Transverse colon (tissue), 4 donors: ENCODE data around the gene STYK1. TPM values are rescaled to one million over a fixed set of nuclear protein-coding genes. Genes with fewer than 3 reads are reported as not detected.
"Not testable (repeated sequence)": the region's sequence is repeated elsewhere in the genome, so short reads cannot be mapped to it uniquely, and the experiment has no call there.

Experiments used
- DNase-seq: peaks from one replicate; pipeline ENCODE4 v3.0.0-alpha.2; 2019
- H3K27ac ChIP-seq, 4 donors: fragments of 200-600 bp; sonication (generic); 2 replicates each; pipeline ENCODE4 v1.5.1; 2016 to 2018; ENCODE audit warnings: inconsistent platforms in 4 of 4
- H3K27me3 ChIP-seq: fragments of 200-600 bp; sonication (generic); 2 replicates; pipeline ENCODE4 v1.5.1; 2017; ENCODE audit warnings: inconsistent platforms
- H3K36me3 ChIP-seq, 4 donors: fragments of 200-600 bp; sonication (generic); 2 replicates each; pipeline ENCODE4 v1.5.1; 2017 to 2019; ENCODE audit warnings: inconsistent platforms in 4 of 4
- H3K4me1 ChIP-seq, 4 donors: fragments of 200-600 bp; sonication (generic); 2 replicates each; pipeline ENCODE4 v1.5.1; 2017 to 2020; ENCODE audit warnings: inconsistent platforms in 4 of 4
- H3K4me3 ChIP-seq, 4 donors: fragments of 200-600 bp; sonication (generic); 1 replicate in 1 of 4; 2 replicates in 3 of 4; pipeline versions ENCODE4 v1.5.1 to v1.6.1; 2017 to 2019; ENCODE audit warnings: inconsistent platforms in 4 of 4
- H3K9me3 ChIP-seq, 2 donors: fragments of 200-600 bp; sonication (generic); 2 replicates each; pipeline ENCODE4 v1.5.1; 2017 to 2019; ENCODE audit warnings: inconsistent platforms in 2 of 2
- EP300 ChIP-seq: sonication (generic); formaldehyde crosslinking; IDR thresholded peaks from one replicate; pipeline ENCODE4 v1.6.1; 2017; ENCODE audit warnings: antibody characterized with exemption, low read depth
- POLR2A ChIP-seq: fragments of 450-650 bp; IDR thresholded peaks from one replicate; pipeline ENCODE4 v1.6.1; 2016; ENCODE audit warnings: antibody characterized with exemption, mild to moderate bottlenecking, moderate library complexity
- POLR2AphosphoS5 ChIP-seq, 3 donors: sonication (generic); formaldehyde crosslinking; IDR thresholded peaks; one replicate each; pipeline ENCODE4 v1.6.1; 2016; ENCODE audit warnings: antibody characterized with exemption in 3 of 3
- WGBS, 2 donors: methylation state at CpG; one replicate each; pipeline ENCODE4 v1.1.5; 2018; ENCODE audit warnings: low coverage in 1 of 2; 5-methylcytosine and 5-hydroxymethylcytosine counted together
- in situ Hi-C, 4 donors: fragments of 200-750 bp; cut with MboI; loops; one replicate each; pipeline versions ENCODE4 v1.15.0 to v1.15.1; 2017; ENCODE audit warnings: low sequenced_read_pairs in 3 of 4, low pct_ligation_motif_present in 1 of 4, low pct_unique_long_range_greater_than_20kb in 1 of 4
- intact Hi-C: fragments of 100-400 bp; cut with DNase I; formaldehyde crosslinking; loops from one replicate; pipeline ENCODE4 v1.15.1; 2023; ENCODE audit warnings: low total_unique reads
- total RNA-seq, 4 donors: library from RNA; depleted of rRNA; stranded (reverse); fragments of >200 nt; gene quantifications; one replicate each; pipeline ENCODE4 v1.1.0, GENCODE V29; 2016
- TF ChIP-seq, protein P1 (sequence below), 5 experiments: fragments of 200-600 bp in 3 of 5; fragments of 450-650 bp in 2 of 5; sonication (generic) in 3 of 5; IDR thresholded peaks; 1 replicate in 2 of 5; 2 replicates in 3 of 5; pipeline ENCODE4 v1.5.1; 2016 to 2017; ENCODE audit warnings: antibody characterized with exemption in 5 of 5, inconsistent platforms in 3 of 5, mild to moderate bottlenecking in 2 of 5, moderate library complexity in 1 of 5

Gene STYK1
- total RNA-seq, 4 donors from 2014 or later = 8.4 to 41.6 (median 19.2) TPM

DNA sequence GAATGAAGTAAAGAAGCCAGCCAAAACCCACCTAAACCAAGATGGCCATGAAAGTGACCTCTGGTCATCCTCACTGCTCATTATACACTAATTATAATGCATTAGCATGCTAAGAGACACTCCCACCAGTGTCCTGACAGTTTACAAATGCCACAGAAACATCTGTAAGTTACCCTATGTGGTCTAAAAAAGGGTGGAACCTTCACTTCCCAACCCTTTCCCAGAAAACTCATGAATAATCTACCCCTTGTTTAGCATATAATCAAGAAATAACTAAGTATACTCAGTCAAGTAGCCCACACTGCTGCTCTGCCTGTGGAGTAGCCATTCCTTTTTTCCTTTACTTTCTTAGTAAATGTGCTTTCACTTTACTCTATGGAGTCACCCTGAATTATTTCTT lies 19.8 kb downstream of the STYK1 start:
- Histone ChIP-seq H3K4me1 (peaks cover 0 to 22% (median 9%) of the 10 kb centered on the region in 4 donors), H3K36me3 (no peaks in the 10 kb centered on the region), H3K27me3 (no peaks in the 10 kb centered on the region), H3K27ac (no peak overlapping the region), H3K4me3 (no peak overlapping the region), H3K9me3 (no peaks in the 10 kb centered on the region)
- no peak for DNase-seq
- TF ChIP-seq POLR2AphosphoS5 (IDR thresholded peaks at IDR 0.05) (no peak), EP300 (no peak), POLR2A (no peak)
- TF ChIP-seq, protein P1, sequence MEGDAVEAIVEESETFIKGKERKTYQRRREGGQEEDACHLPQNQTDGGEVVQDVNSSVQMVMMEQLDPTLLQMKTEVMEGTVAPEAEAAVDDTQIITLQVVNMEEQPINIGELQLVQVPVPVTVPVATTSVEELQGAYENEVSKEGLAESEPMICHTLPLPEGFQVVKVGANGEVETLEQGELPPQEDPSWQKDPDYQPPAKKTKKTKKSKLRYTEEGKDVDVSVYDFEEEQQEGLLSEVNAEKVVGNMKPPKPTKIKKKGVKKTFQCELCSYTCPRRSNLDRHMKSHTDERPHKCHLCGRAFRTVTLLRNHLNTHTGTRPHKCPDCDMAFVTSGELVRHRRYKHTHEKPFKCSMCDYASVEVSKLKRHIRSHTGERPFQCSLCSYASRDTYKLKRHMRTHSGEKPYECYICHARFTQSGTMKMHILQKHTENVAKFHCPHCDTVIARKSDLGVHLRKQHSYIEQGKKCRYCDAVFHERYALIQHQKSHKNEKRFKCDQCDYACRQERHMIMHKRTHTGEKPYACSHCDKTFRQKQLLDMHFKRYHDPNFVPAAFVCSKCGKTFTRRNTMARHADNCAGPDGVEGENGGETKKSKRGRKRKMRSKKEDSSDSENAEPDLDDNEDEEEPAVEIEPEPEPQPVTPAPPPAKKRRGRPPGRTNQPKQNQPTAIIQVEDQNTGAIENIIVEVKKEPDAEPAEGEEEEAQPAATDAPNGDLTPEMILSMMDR (IDR thresholded peaks at IDR 0.05) = no peak
- in situ Hi-C loops = no loop called here
- intact Hi-C loops = no loop called here

DNA sequence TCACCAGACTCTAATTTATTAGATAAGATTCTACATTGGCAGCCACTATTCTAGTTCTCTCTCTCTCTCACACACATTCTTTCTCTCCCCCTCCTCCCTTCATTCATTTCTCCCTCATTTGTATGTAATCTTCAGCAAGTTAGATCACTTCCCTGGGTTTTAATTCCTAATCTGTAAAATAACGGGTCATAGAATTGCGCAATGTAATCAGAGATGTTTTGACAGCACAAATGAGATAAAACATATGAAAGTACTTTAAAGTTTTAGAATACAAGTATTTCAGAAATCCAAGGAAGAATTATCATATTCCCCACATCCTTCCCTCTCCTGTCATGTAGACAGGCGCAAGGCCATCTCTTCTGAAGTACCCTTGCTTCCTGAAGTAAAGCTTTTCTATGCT lies 21.7 kb downstream of the STYK1 start:
- no peak overlapping the region for H3K4me3 ChIP-seq
- intact Hi-C loops = no loop called here
- in situ Hi-C loops = no loop called here
- no peak for TF ChIP-seq POLR2A
- TF ChIP-seq POLR2AphosphoS5 (IDR thresholded peaks at IDR 0.05) = no peak
- TF ChIP-seq, protein P1 (IDR thresholded peaks at IDR 0.05) = no peak
- no peak for TF ChIP-seq EP300
- peaks cover 0 to 2% of the 10 kb centered on the region in 2 donors for H3K9me3 ChIP-seq
- H3K4me1 ChIP-seq = peaks cover 0 to 22% (median 9%) of the 10 kb centered on the region in 4 donors
- no peaks in the 10 kb centered on the region for H3K36me3 ChIP-seq
- 67 to 70% methylated on average over 3 of the region's 3 CpGs for WGBS, 2 donors
- peak overlapping the region in 3 of 4 donors; percentile 44 to 58 (median 49) for H3K27ac ChIP-seq
- DNase-seq = no peak
- H3K27me3 ChIP-seq = no peaks in the 10 kb centered on the region

DNA sequence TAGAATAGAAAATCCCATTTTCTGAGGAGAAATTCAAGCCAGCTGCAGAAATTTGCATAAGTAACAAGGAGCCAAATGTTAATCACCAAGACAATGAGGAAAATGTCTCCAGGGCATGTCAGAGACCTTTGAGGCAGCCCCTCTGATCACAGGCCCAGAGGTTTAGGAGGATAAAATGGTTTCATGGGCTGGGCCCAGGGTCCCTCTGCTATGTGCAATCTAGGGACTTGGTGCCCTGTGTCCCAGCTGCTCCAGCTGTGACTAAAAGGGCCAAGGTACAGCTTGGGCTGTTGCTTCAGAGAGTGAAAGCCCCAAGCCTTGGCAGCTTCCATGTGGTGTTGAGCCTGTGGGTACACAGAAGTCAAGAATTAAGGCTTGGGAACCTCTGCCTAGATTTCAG lies 27.3 kb downstream of the STYK1 start:
- in situ Hi-C loops, DNase-seq, H3K36me3 ChIP-seq, intact Hi-C loops, H3K4me3 ChIP-seq, H3K27ac ChIP-seq, H3K27me3 ChIP-seq: not testable (repeated sequence)
- peaks cover 0 to 25% (median 3%) of the 10 kb centered on the region in 4 donors for H3K4me1 ChIP-seq
- peaks cover 10 to 17% of the 10 kb centered on the region in 2 donors for H3K9me3 ChIP-seq

DNA sequence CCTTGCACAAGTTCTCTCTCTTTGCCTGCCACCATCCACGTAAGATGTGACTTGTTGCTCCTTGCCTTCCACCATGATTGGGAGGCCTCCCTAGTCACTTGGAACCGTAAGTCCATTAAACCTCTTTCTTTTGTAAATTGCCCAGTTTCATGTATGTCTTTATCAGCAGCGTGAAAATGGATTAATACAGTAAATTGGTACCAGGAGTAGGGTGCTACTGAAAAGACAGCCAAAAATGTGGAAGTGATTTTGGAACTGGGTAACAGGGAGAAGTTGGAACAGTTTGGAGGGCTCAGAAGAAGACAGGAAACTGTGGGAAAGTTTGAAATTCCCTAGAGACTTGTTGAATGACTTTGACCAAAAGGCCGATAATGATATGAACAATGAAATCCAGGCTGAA lies 27.9 kb downstream of the STYK1 start:
- Histone ChIP-seq H3K4me1 (peaks cover 0 to 26% (median 2%) of the 10 kb centered on the region in 4 donors), H3K27ac (no peak overlapping the region), H3K36me3 (no peaks in the 10 kb centered on the region), H3K27me3 (no peaks in the 10 kb centered on the region), H3K9me3 (peaks cover 10 to 17% of the 10 kb centered on the region in 2 donors), H3K4me3 (no peak overlapping the region)
- in situ Hi-C loops = no loop called here
- DNase-seq = no peak
- intact Hi-C loops = no loop called here
- TF ChIP-seq, protein P1 (IDR thresholded peaks at IDR 0.05) = no peak
- TF ChIP-seq POLR2AphosphoS5 (IDR thresholded peaks at IDR 0.05) (no peak), POLR2A (no peak), EP300 (no peak)
- 48 to 50% methylated on average over 4 of the region's 4 CpGs for WGBS, 2 donors

DNA sequence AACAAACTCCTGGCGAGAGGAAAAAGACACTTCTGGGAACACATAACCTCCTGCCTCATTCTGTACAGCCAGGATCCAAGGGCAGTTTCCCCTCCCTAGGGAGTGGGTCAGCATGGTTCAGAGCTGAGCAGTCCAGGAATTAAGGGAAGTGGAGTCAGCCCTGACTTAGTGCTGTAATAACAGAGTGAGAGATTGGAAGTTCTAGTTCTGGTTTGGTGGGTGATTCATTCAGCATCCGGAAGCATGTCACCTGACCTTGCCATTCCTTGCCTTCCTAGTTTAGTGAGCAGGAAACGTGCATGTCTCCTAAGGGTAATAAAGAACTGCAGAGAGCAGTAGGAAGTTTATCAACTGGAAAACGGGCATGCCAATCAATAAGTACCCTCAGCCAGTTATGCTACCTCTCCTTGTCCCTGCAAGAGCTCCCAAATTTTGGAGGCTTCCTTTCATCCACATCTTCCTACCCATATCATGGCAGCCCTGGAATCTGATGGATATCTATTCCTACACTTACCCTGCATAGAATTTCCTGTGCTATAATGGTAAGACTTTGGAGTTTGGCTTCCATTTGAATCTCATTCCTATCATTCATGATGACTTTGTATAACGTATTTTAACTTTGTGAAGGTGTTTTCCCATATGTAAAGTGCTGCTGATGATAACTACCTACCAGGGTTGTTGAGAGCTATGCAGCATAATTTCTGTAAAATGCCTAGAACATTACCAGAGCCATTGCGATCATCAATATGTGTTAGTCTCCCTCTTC lies 31.9 kb downstream of the STYK1 start:
- Histone ChIP-seq H3K4me3 (no peak overlapping the region), H3K27me3 (no peaks in the 10 kb centered on the region), H3K36me3 (no peaks in the 10 kb centered on the region), H3K27ac (peak overlapping the region; percentile 59 to 71 (median 60)), H3K9me3 (peaks cover 4 to 15% of the 10 kb centered on the region in 2 donors), H3K4me1 (peaks cover 3 to 43% (median 15%) of the 10 kb centered on the region in 4 donors)
- in situ Hi-C loops = no loop called here
- WGBS, 2 donors = 53 to 61% methylated on average over 2 to 6 of the region's 6 CpGs
- intact Hi-C loops = no loop called here
- TF ChIP-seq, protein P1 (IDR thresholded peaks at IDR 0.05) = no peak
- TF ChIP-seq EP300 = no peak
- peak in 2 of 3 donors; percentile 25 to 45 for TF ChIP-seq POLR2AphosphoS5 (IDR thresholded peaks at IDR 0.05)
- peak; percentile 17 for TF ChIP-seq POLR2A
- DNase-seq = peak; percentile 49
